ENCODE measurements around the gene PALD1. TPM values are rescaled to one million over a fixed set of nuclear protein-coding genes. Genes with fewer than 3 reads are reported as not detected.

PALD1 gene
- total RNA-seq, 2 experiments from 2014 or later, result 6.6 to 6.8 TPM

GRCh38 chr10:70560511-70560941, 82.0 kb downstream of the PALD1 start:
- Mint-ChIP-seq H3K27me3 (peaks cover 1% of the 10 kb centered on the region), H3K4me1 (ENCODE audit: low read depth) (peaks cover 27% of the 10 kb centered on the region), H3K4me3 (no peak overlapping the region), H3K9me3 (no peaks in the 10 kb centered on the region), H3K36me3 (ENCODE audit: low read depth) (no peaks in the 10 kb centered on the region), H3K27ac (no peak overlapping the region)
- CTCF ChIA-PET, result interaction anchor here (0.9 to 4.5 kb wide), 7 partner anchors 11 to 198 kb away, joined by 3 to 34 read pairs (median 4); no protein-coding TSS in a partner anchor
- no peak for DNase-seq
- intact Hi-C loops (cut with micrococcal nuclease), result no loop called here
- POLR2A ChIA-PET, result interaction anchor here (0.7 to 1.3 kb wide), 3 partner anchors 12 to 66 kb away, joined by 3 to 6 read pairs (median 3); no protein-coding TSS in a partner anchor
- ATAC-seq, result no peak
- TF ChIP-seq, protein P1, sequence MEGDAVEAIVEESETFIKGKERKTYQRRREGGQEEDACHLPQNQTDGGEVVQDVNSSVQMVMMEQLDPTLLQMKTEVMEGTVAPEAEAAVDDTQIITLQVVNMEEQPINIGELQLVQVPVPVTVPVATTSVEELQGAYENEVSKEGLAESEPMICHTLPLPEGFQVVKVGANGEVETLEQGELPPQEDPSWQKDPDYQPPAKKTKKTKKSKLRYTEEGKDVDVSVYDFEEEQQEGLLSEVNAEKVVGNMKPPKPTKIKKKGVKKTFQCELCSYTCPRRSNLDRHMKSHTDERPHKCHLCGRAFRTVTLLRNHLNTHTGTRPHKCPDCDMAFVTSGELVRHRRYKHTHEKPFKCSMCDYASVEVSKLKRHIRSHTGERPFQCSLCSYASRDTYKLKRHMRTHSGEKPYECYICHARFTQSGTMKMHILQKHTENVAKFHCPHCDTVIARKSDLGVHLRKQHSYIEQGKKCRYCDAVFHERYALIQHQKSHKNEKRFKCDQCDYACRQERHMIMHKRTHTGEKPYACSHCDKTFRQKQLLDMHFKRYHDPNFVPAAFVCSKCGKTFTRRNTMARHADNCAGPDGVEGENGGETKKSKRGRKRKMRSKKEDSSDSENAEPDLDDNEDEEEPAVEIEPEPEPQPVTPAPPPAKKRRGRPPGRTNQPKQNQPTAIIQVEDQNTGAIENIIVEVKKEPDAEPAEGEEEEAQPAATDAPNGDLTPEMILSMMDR (IDR thresholded peaks at IDR 0.05), result no peak

GRCh38 chr10:70561070-70561469, 82.5 kb downstream of the PALD1 start:
- Mint-ChIP-seq H3K27me3 (peaks cover 1% of the 10 kb centered on the region), H3K9me3 (no peaks in the 10 kb centered on the region), H3K27ac (no peak overlapping the region), H3K36me3 (ENCODE audit: low read depth) (no peaks in the 10 kb centered on the region), H3K4me3 (no peak overlapping the region), H3K4me1 (ENCODE audit: low read depth) (peaks cover 27% of the 10 kb centered on the region)
- CTCF ChIA-PET, result interaction anchor here (1.0 to 4.5 kb wide), 5 partner anchors 11 to 198 kb away, joined by 3 to 34 read pairs (median 4); no protein-coding TSS in a partner anchor
- intact Hi-C loops (cut with micrococcal nuclease), result no loop called here
- no peak for DNase-seq
- TF ChIP-seq, protein P1 (IDR thresholded peaks at IDR 0.05), result no peak
- POLR2A ChIA-PET, result interaction anchor here (1.0 to 1.3 kb wide), 2 partner anchors 11 to 67 kb away, joined by 3 to 6 read pairs; no protein-coding TSS in a partner anchor
- no peak for ATAC-seq

DNA sequence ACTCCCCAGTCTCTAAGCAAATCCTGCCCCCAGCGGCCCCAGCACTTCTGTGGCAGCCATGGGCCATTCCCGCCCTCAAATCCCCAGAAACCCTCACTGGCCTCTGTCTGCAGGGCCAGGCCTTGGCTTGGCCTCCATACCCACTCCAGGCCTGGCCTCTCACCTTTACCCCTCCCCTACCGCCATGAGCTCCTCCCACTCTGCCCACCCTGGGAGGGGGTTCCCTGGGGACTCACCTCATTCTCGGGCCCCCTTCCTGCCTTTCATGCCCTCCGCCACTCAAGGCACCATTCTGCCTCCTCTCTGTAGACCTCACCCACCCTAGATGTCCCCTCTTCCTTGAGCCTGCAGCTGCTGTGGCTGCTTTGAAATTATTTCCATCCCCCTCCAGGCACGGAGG, 83.0 kb downstream of the PALD1 start:
- peaks cover 1% of the 10 kb centered on the region for H3K27me3 Mint-ChIP-seq
- intact Hi-C loops (cut with micrococcal nuclease), result no loop called here
- no peak overlapping the region for H3K4me3 Mint-ChIP-seq
- ChIA-PET CTCF (interaction anchor here (1.0 to 4.5 kb wide), 4 partner anchors 12 to 101 kb away, joined by 3 to 34 read pairs (median 14); no protein-coding TSS in a partner anchor), POLR2A (interaction anchor here (0.5 kb wide), 1 partner anchor 9 kb away, joined by 4 read pairs; no protein-coding TSS in a partner anchor)
- H3K9me3 Mint-ChIP-seq, result no peaks in the 10 kb centered on the region
- ATAC-seq (no peak), DNase-seq (no peak)
- H3K27ac Mint-ChIP-seq, result no peak overlapping the region
- no peaks in the 10 kb centered on the region for H3K36me3 Mint-ChIP-seq (ENCODE audit: low read depth)
- TF ChIP-seq, protein P1 (IDR thresholded peaks at IDR 0.05), result no peak
- H3K4me1 Mint-ChIP-seq (ENCODE audit: low read depth), result peaks cover 27% of the 10 kb centered on the region

GRCh38 chr10:70562036-70562755, 83.6 kb downstream of the PALD1 start:
- ChIA-PET POLR2A (interaction anchor here (0.5 kb wide), 1 partner anchor 8 kb away, joined by 4 read pairs; no protein-coding TSS in a partner anchor), CTCF (interaction anchor here (1.2 to 4.5 kb wide), 2 partner anchors 12 to 101 kb away, joined by 3 to 34 read pairs; no protein-coding TSS in a partner anchor)
- H3K4me3 Mint-ChIP-seq, result no peak overlapping the region
- DNase-seq (no peak), ATAC-seq (no peak)
- H3K36me3 Mint-ChIP-seq (ENCODE audit: low read depth), result no peaks in the 10 kb centered on the region
- TF ChIP-seq, protein P1 (IDR thresholded peaks at IDR 0.05), result no peak
- intact Hi-C loops (cut with micrococcal nuclease), result no loop called here
- H3K4me1 Mint-ChIP-seq (ENCODE audit: low read depth), result peaks cover 27% of the 10 kb centered on the region
- no peaks in the 10 kb centered on the region for H3K9me3 Mint-ChIP-seq
- peaks cover 1% of the 10 kb centered on the region for H3K27me3 Mint-ChIP-seq
- H3K27ac Mint-ChIP-seq, result no peak overlapping the region

- Mint-ChIP-seq H3K27ac (no peak overlapping the region), H3K36me3 (ENCODE audit: low read depth) (no peaks in the 10 kb centered on the region), H3K9me3 (no peaks in the 10 kb centered on the region), H3K4me3 (no peak overlapping the region), H3K27me3 (peaks cover 1% of the 10 kb centered on the region), H3K4me1 (ENCODE audit: low read depth) (peaks cover 27% of the 10 kb centered on the region)
- TF ChIP-seq, protein P1 (IDR thresholded peaks at IDR 0.05), result no peak
- DNase-seq (no peak), ATAC-seq (no peak)
- CTCF ChIA-PET, result interaction anchor here (0.6 kb wide), 1 partner anchor 179 kb away, joined by 3 read pairs; no protein-coding TSS in a partner anchor
- intact Hi-C loops (cut with micrococcal nuclease), result no loop called here
- POLR2A ChIA-PET, result no interaction called here
Observed at GRCh38 chr10:70563230-70563629, 84.7 kb downstream of the PALD1 start.
